PC-3 (cell line): ENCODE results near the gene CENPT.
"Not testable (repeated sequence)": the region's sequence is repeated elsewhere in the genome, so short reads cannot be mapped to it uniquely, and the experiment has no call there.

Experiments
- CTCF ChIP-seq: fragments of 300-600 bp; sonication (generic); conservative IDR thresholded peaks from 2 replicates; pipeline ENCODE4 v1.5.1; 2017; ENCODE audit warnings: antibody characterized with exemption, low read depth, mild to moderate bottlenecking, low read length
- EZH2 ChIP-seq: fragments of 300-600 bp; sonication (generic); IDR thresholded peaks from one replicate; pipeline ENCODE4 v1.6.1; 2017; ENCODE audit warnings: antibody characterized with exemption, mild to moderate bottlenecking, low read length; ENCODE audit not compliant: unreplicated experiment
- EZH2phosphoT487 ChIP-seq: fragments of 300-600 bp; sonication (generic); IDR thresholded peaks from 2 replicates; pipeline ENCODE4 v1.6.1; 2018; ENCODE audit warnings: mild to moderate bottlenecking, antibody characterized with exemption, low read length, borderline replicate concordance

- TF ChIP-seq EZH2, CTCF, EZH2phosphoT487: not testable (repeated sequence)
These were observed 16.6 kb upstream of the CENPT start for GRCh38 chr16:67864044-67864443.
